PC-9 (cell line): ENCODE results near the gene TMEM115. TPM values are rescaled to one million over a fixed set of nuclear protein-coding genes. Genes with fewer than 3 reads are reported as not detected.

Source experiments
- BruUV-seq: library from RNA; stranded (reverse); fragments of 400-500 nt; replicated peaks from 2 replicates; lab custom pipeline; 2021; lab: Mats Ljungman, UMichigan
- CTCF ChIA-PET: fragments of 300-600 bp; sonication (Branson Sonifier 250); formaldehyde crosslinking; loops from one replicate; lab custom pipeline; 2022; ENCODE audit warnings: antibody characterized with exemption; lab: Charles Lee
- POLR2A ChIA-PET: fragments of 300-600 bp; sonication (Branson Sonifier 250); formaldehyde crosslinking; loops from one replicate; lab custom pipeline; 2022; ENCODE audit warnings: antibody characterized with exemption; ENCODE audit not compliant: unreplicated experiment; lab: Charles Lee
- DNase-seq, 2 experiments: peaks; one replicate each; pipeline versions ENCODE4 v3.0.0 to v3.0.0-alpha.2; 2015 to 2022; ENCODE audit warnings: mixed read lengths in 1 of 2
- H2AFZ ChIP-seq: fragments of 200-600 bp; sonication (generic); 2 replicates; pipeline ENCODE4 v1.8.1; 2017; ENCODE audit warnings: antibody characterized with exemption
- H3F3A ChIP-seq: fragments of 200-600 bp; sonication (generic); 2 replicates; pipeline ENCODE4 v1.8.1; 2017; ENCODE audit warnings: antibody characterized with exemption, mild to moderate bottlenecking, low read depth; ENCODE audit not compliant: insufficient read depth
- H3K27ac ChIP-seq: fragments of 200-600 bp; sonication (generic); 2 replicates; pipeline ENCODE4 v1.6.1; 2016; ENCODE audit warnings: mixed run types
- H3K27me3 ChIP-seq: fragments of 200-600 bp; sonication (generic); 2 replicates; pipeline ENCODE4 v1.6.1; 2016; ENCODE audit warnings: low read depth, mixed run types; ENCODE audit not compliant: insufficient read depth
- H3K36me3 ChIP-seq: fragments of 200-600 bp; sonication (generic); 2 replicates; pipeline ENCODE4 v1.6.1; 2016; ENCODE audit warnings: low read depth, mixed run types
- H3K4me1 ChIP-seq: fragments of 200-600 bp; sonication (generic); replicated peaks from 2 replicates; pipeline ENCODE4 v1.6.1; 2016; ENCODE audit warnings: mixed run types; ENCODE audit not compliant: insufficient read depth
- H3K4me2 ChIP-seq: fragments of 200-600 bp; sonication (generic); 2 replicates; pipeline ENCODE4 v1.6.1; 2017; ENCODE audit warnings: mixed run types
- H3K4me3 ChIP-seq: fragments of 200-600 bp; sonication (generic); 2 replicates; pipeline ENCODE4 v1.6.1; 2016; ENCODE audit warnings: mixed run types
- H3K79me2 ChIP-seq: fragments of 200-600 bp; sonication (generic); 2 replicates; pipeline ENCODE4 v1.6.1; 2017; ENCODE audit warnings: low read depth, mixed run types
- H3K9me2 ChIP-seq: fragments of 200-600 bp; sonication (generic); 2 replicates; pipeline ENCODE4 v1.8.1; 2017; ENCODE audit warnings: mild to moderate bottlenecking; ENCODE audit not compliant: insufficient read depth
- H3K9me3 ChIP-seq: fragments of 200-600 bp; sonication (generic); 2 replicates; pipeline ENCODE4 v1.8.1; 2016; ENCODE audit warnings: low read depth; ENCODE audit not compliant: insufficient read depth
- H4K20me1 ChIP-seq: fragments of 200-600 bp; sonication (generic); 2 replicates; pipeline ENCODE4 v1.8.1; 2017; ENCODE audit not compliant: insufficient read depth
- CTCF ChIP-seq: fragments of 200-600 bp; sonication (generic); conservative IDR thresholded peaks from 2 replicates; pipeline ENCODE4 v1.6.1; 2017; ENCODE audit warnings: mixed run types, antibody characterized with exemption, mild to moderate bottlenecking, moderate library complexity
- EZH2 ChIP-seq: fragments of 200-600 bp; sonication (generic); IDR thresholded peaks from 2 replicates; pipeline ENCODE4 v1.8.0; 2017; ENCODE audit warnings: antibody characterized with exemption, low read depth
- intact Hi-C: fragments of 100-400 bp; cut with micrococcal nuclease; formaldehyde crosslinking; loops from one replicate; pipeline ENCODE4 v1.10.0; 2022; ENCODE audit not compliant: unreplicated experiment
- total RNA-seq: library from RNA; stranded (reverse); gene quantifications from 2 replicates; pipeline ENCODE4 v1.2.3, GENCODE V29; 2021

Gene TMEM115
- total RNA-seq, 1 experiment from 2014 or later = 35.2 TPM

- no peak for DNase-seq
- Histone ChIP-seq H3K79me2 (peaks cover 6% of the 10 kb centered on the region), H3K36me3 (no peaks in the 10 kb centered on the region), H3K9me2 (no peaks in the 10 kb centered on the region), H3K4me2 (no peak overlapping the region), H3K27ac (no peak overlapping the region), H2AFZ (no peak overlapping the region), H3K9me3 (no peaks in the 10 kb centered on the region), H3F3A (peaks cover 17% of the 10 kb centered on the region; the same call in 1 of the 2 replicates), H3K27me3 (no peaks in the 10 kb centered on the region), H3K4me3 (no peak overlapping the region), H3K4me1 (peaks cover 9% of the 10 kb centered on the region; the same call in 1 of the 2 replicates), H4K20me1 (no peaks in the 10 kb centered on the region)
- POLR2A ChIA-PET = no interaction called here
- no TSS peak for BruUV-seq
- TF ChIP-seq CTCF (no peak), EZH2 (no peak)
- CTCF ChIA-PET = no interaction called here
- intact Hi-C loops = no loop called here
Measured at GRCh38 chr3:50341537-50341936, 17.8 kb downstream of the TMEM115 start.

GRCh38 chr3:50340448-50341329 lies 18.6 kb downstream of the TMEM115 start, which contains the start of gene RASSF1:
TSS of gene RASSF1 (minus strand) at chr3:50340836. CDS start at chr3:50340805, 31 bp downstream.
- BruUV-seq = no TSS peak
- Histone ChIP-seq H3K4me1 (peaks cover 13% of the 10 kb centered on the region), H3F3A (peaks cover 24% of the 10 kb centered on the region; the same call in 1 of the 2 replicates), H2AFZ (no peak within 1 kb of the TSS), H3K27ac (no peak within 1 kb of the TSS), H3K4me2 (no peak within 1 kb of the TSS), H3K9me3 (no peaks in the 10 kb centered on the region), H3K27me3 (no peaks in the 10 kb centered on the region), H3K4me3 (no peak within 1 kb of the TSS), H3K36me3 (no peaks in the 10 kb centered on the region), H3K79me2 (peaks cover 14% of the 10 kb centered on the region), H4K20me1 (no peaks in the 10 kb centered on the region), H3K9me2 (no peaks in the 10 kb centered on the region)
- intact Hi-C loops = no loop called here
- CTCF ChIA-PET = no interaction called here
- POLR2A ChIA-PET = interaction anchor here (0.6 to 0.8 kb wide), 2 partner anchors 41 to 106 kb away, joined by 3 to 4 read pairs; no protein-coding TSS in a partner anchor
- peak in 1 of 2 experiments; percentile 43 for DNase-seq
- no peak for TF ChIP-seq EZH2
- no peak for TF ChIP-seq CTCF

GRCh38 chr3:50340147-50340447 lies 19.2 kb downstream of the TMEM115 start:
- intact Hi-C loops = no loop called here
- no TSS peak for BruUV-seq
- peaks cover 30% of the 10 kb centered on the region; the same call in 1 of the 2 replicates for H3F3A ChIP-seq
- no peak for TF ChIP-seq EZH2
- no peak for TF ChIP-seq CTCF
- no peaks in the 10 kb centered on the region for H3K27me3 ChIP-seq
- no peak overlapping the region for H3K4me3 ChIP-seq
- H3K9me3 ChIP-seq = no peaks in the 10 kb centered on the region
- H3K4me1 ChIP-seq = peaks cover 19% of the 10 kb centered on the region
- no peak overlapping the region for H2AFZ ChIP-seq
- H3K79me2 ChIP-seq = peaks cover 20% of the 10 kb centered on the region
- no peak for DNase-seq
- H3K9me2 ChIP-seq = no peaks in the 10 kb centered on the region
- H4K20me1 ChIP-seq = no peaks in the 10 kb centered on the region
- ChIA-PET CTCF (no interaction called here), POLR2A (interaction anchor here (0.8 kb wide), 1 partner anchor 106 kb away, joined by 3 read pairs; no protein-coding TSS in a partner anchor)
- H3K36me3 ChIP-seq = no peaks in the 10 kb centered on the region
- H3K27ac ChIP-seq = no peak overlapping the region
- no peak overlapping the region for H3K4me2 ChIP-seq
